ENCODE measurements around the gene MEGF11. TPM values are rescaled to one million over a fixed set of nuclear protein-coding genes. Genes with fewer than 3 reads are reported as not detected.

MEGF11 gene
- total and polyA plus RNA-seq, 8 donors, result 2.6 to 17.4 (median 9.9) TPM; not detected in 1

- Histone ChIP-seq H3K4me1 (no peaks in the 10 kb centered on the region), H3K4me3 (no peak overlapping the region), H3K27ac (no peak overlapping the region), H3K36me3 (no peaks in the 10 kb centered on the region), H3K27me3 (no peaks in the 10 kb centered on the region), H3K9me3 (no peaks in the 10 kb centered on the region)
- DNase-seq (no peak), ATAC-seq (no peak)
- TF ChIP-seq CTCF (IDR thresholded peaks at IDR 0.05), result no peak
- intact Hi-C loops (cut with DNase I), result no loop called here
Measured at GRCh38 chr15:66165856-66166255, 87.7 kb downstream of the MEGF11 start.

- no peaks in the 10 kb centered on the region for H3K36me3 ChIP-seq
- no peaks in the 10 kb centered on the region for H3K9me3 ChIP-seq
- no peak overlapping the region for H3K27ac ChIP-seq
- H3K4me1 ChIP-seq, result no peaks in the 10 kb centered on the region
- H3K4me3 ChIP-seq, result no peak overlapping the region
- no peak for ATAC-seq
- TF ChIP-seq CTCF (IDR thresholded peaks at IDR 0.05), result no peak
- intact Hi-C loops (cut with DNase I), result no loop called here
- no peak for DNase-seq
- H3K27me3 ChIP-seq, result no peaks in the 10 kb centered on the region
Measured at GRCh38 chr15:66164788-66165187, 88.8 kb downstream of the MEGF11 start.

DNA sequence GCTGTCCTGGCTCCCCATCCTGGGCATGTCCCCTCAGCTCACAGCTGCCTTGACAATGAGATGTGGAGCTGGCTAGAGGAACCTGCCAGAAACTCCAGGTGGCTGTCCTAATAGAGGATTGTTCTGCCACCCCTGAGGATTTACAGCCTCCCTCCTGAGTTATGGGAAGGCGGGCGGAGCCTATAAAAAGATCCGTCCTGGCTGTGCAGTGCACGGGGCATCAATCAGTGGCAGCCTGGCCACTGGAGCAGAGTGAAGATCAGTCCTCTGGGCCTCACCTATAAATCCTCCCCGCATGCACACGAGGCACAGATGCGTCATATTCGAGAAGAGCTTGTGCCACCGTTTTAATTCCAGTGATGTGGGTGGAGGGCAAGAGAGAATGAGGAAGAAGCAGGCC, 90.0 kb downstream of the MEGF11 start:
- no peaks in the 10 kb centered on the region for H3K4me1 ChIP-seq
- no peak overlapping the region for H3K4me3 ChIP-seq
- no peak overlapping the region for H3K27ac ChIP-seq
- ATAC-seq (no peak), DNase-seq (no peak)
- no peaks in the 10 kb centered on the region for H3K9me3 ChIP-seq
- H3K27me3 ChIP-seq, result peaks cover 0 to under 1% of the 10 kb centered on the region in 2 donors
- TF ChIP-seq CTCF (IDR thresholded peaks at IDR 0.05), result no peak
- intact Hi-C loops (cut with DNase I), result no loop called here
- H3K36me3 ChIP-seq, result no peaks in the 10 kb centered on the region

DNA sequence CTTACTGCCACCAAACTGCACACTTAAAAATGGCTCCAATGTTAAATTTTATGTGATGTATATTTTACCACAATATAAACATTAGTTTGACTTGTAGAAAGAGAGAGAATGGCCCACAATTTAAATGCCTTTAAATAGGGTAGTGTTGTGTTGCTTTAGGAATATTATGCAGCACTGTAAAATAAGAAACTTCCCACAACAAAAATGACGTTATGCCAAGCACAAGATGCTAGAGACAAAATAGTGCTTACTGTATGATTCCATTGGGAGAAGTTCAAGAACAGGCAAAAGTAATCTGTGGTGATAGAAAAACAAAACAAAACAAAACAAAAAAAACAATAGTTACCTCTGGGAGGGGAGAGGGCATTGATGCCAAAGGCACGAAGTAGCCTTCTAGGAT, 91.3 kb downstream of the MEGF11 start:
- intact Hi-C loops (cut with DNase I), result no loop called here
- peaks cover 0 to 6% of the 10 kb centered on the region in 2 donors for H3K27me3 ChIP-seq
- TF ChIP-seq CTCF (IDR thresholded peaks at IDR 0.05), result no peak
- H3K9me3 ChIP-seq, result no peaks in the 10 kb centered on the region
- no peaks in the 10 kb centered on the region for H3K4me1 ChIP-seq
- ATAC-seq (no peak), DNase-seq (no peak)
- H3K4me3 ChIP-seq, result no peak overlapping the region
- H3K27ac ChIP-seq, result no peak overlapping the region
- H3K36me3 ChIP-seq, result no peaks in the 10 kb centered on the region

DNA sequence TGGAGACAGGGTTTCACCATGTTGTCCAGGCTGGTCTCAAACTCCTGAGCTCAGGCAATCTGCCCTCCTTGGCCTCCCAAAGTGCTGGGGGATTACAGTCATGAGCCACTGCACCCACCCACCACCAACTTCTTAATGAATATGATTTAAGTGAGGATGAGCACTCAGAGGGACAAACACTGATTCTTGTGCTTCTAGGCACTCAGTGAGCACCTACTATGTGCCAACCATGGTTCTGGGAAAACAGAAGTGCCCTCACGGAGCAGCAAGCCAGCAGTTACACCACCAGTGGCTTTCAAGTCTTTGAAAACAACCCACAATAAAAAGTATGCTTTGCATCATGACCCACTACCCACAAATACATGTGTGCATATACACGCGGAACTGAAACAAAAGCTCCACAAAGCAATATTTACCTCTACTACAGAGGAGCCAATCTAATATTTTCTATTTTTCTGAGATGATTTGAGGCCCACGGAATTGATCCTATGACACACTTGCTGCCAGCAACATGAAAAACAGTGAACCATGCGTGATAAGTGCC, 91.9 kb downstream of the MEGF11 start:
- Histone ChIP-seq H3K4me1 (no peaks in the 10 kb centered on the region), H3K9me3 (no peaks in the 10 kb centered on the region), H3K27ac (no peak overlapping the region), H3K4me3 (no peak overlapping the region), H3K27me3 (peaks cover 0 to 6% of the 10 kb centered on the region in 2 donors), H3K36me3 (no peaks in the 10 kb centered on the region)
- intact Hi-C loops (cut with DNase I), result no loop called here
- no peak for TF ChIP-seq CTCF (IDR thresholded peaks at IDR 0.05)
- DNase-seq, result no peak
- ATAC-seq, result no peak

Measured in left lung (tissue), 10 donors.